ENCODE data around the gene ULBP3. TPM values are rescaled to one million over a fixed set of nuclear protein-coding genes. Genes with fewer than 3 reads are reported as not detected.

Gene ULBP3
- total and polyA plus RNA-seq, 2 of the 13 experiments (the other 11 are each of a cell fraction or from before 2014, with no cell fraction given) = 0.42 to 0.48 TPM

DNA sequence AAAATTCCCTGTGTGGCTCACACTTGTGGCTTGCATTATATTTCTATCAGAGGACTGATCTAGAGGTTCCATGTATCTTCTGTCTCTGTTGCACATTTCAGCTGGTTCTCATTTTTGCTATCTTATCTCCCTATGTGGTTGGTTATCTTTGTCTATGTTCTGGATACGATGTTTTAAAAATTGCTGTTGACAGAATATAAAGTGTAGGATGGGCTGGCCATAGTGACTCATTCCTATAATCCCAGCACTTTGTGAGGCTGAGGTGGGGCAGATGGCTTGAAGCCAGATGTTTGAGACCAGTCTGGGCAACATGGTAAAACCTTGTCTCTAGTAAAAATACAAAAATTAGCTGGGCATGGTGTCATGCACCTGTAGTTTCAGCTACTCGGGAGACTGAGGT lies 9.9 kb upstream of the ULBP3 start (continued):
- TF ChIP-seq SALL1 (CRISPR knock-in tag; IDR thresholded peaks at IDR 0.05) = no peak

DNA sequence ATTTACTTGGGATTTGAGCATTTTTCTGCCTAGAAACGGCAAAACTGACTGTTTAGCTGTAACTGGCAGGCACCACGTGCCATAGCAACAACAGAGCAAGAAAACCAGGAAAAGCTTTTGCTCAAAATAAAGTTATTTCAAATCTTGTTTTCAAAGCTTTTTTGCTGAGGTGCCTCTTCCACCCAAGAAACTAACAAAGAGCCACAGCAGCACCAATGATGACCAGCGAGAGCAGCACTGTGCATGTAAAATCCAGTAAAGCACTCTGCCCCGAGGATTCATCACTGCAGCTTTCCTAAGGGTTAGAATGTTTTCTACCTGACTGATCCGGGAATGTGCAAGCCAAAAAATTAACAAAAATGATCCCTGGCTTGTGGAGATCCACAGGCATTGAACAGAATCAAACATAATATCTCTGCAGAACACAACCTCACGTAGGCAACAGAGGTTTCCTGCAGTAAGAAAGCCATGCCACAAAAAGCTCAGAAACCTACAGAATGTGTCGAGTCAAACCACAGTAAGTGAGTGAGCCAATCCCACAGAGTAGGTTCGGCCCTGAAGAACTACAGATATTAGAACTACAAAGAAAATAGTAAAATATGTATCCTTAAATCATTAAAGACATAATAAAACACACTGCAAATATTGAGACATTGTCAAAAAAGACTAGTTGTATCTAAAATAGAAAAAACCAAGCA lies 7.4 kb upstream of the ULBP3 start:
- POLR2A ChIA-PET = no interaction called here

DNA sequence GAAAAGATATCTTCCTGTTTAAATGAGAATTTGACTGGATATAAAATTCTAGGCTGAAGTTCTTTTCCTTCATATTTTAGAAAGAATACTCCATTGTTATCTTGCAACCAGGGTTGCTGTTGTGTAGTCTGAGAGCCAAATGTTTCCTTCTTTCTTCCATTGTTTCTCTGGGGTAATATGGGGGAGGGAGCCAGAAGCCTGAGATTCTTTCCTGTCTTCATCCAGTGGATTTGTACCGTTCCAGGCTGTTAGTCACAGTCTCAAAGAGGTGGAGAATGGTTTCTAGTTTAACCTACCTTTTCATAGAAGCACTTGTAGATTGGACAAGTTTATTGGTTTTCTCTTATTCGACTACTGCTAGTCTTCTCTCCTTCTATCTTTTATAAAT lies 6.1 kb upstream of the ULBP3 start:
- intact Hi-C loops (cut with micrococcal nuclease; ENCODE audit: unreplicated experiment) (no loop called here), in situ Hi-C loops (cut with HindIII; ENCODE audit: extremely low pct_ligation_motif_present, low pct_unique_long_range_greater_than_20kb) (no loop called here)
- no peaks in the 10 kb centered on the region for H3K36me3 ChIP-seq (replicated peaks in 1 of 2; ENCODE audit: control insufficient read depth in 1 of 2, insufficient read depth in 2 of 2, low read length in 2 of 2)
- no peak overlapping the region for H2AFZ ChIP-seq (ENCODE audit: low read length)
- BruUV-seq (replicated peaks) = no TSS peak
- POLR2A ChIA-PET = no interaction called here
- H3K4me2 ChIP-seq (ENCODE audit: low read depth, low read length) = no peak overlapping the region
- H3K27me3 ChIP-seq (ENCODE audit: control insufficient read depth in 1 of 2, insufficient read depth in 2 of 2, low read length in 2 of 2) = 0 out of 5 replicates have a peak, but pooled peaks cover 0 to 2% of the 10 kb centered on the region in 2 experiments
- no peak overlapping the region for H3K27ac ChIP-seq (ENCODE audit: extremely low read length, insufficient read depth, low read length)
- CTCF ChIA-PET (ENCODE audit: low intra/inter-chr PET ratio, low total read pairs) = no interaction called here
- FAIRE-seq (no peak), ATAC-seq (no peak), DNase-seq (ENCODE audit: low spot score) (no peak)
- H3K9ac ChIP-seq (ENCODE audit: insufficient read depth, low read depth, low read length) = no peak overlapping the region
- H3K4me1 ChIP-seq (ENCODE audit: insufficient read depth, low read length) = no peaks in the 10 kb centered on the region
- TF ChIP-seq SNRNP70 (IDR thresholded peaks at IDR 0.05; ENCODE audit: low read depth, low read length) (no peak), ZNF44 (CRISPR knock-in tag; IDR thresholded peaks at IDR 0.05) (no peak), SAFB2 (CRISPR knock-in tag; IDR thresholded peaks at IDR 0.05; ENCODE audit: borderline replicate concordance, low read depth) (no peak), PHF21A (CRISPR knock-in tag; IDR thresholded peaks at IDR 0.05) (no peak), ZNF138 (CRISPR knock-in tag; IDR thresholded peaks at IDR 0.05; ENCODE audit: low read depth) (no peak)
- TF ChIP-seq, protein P1, sequence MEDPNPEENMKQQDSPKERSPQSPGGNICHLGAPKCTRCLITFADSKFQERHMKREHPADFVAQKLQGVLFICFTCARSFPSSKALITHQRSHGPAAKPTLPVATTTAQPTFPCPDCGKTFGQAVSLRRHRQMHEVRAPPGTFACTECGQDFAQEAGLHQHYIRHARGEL (CRISPR knock-in tag; IDR thresholded peaks at IDR 0.05) = no peak
- H3K9me3 ChIP-seq (ENCODE audit: low read length) = no peaks in the 10 kb centered on the region
- WGBS (ENCODE audit: low lambda C conversion rate) = 2% methylated on average over 2 of the region's 2 CpGs
- no peaks in the 10 kb centered on the region; the same call in 1 of the 2 replicates for H4K20me1 ChIP-seq (ENCODE audit: insufficient read depth, low read length)
- H3K79me2 ChIP-seq (ENCODE audit: insufficient read depth, low read length) = no peaks in the 10 kb centered on the region
- H3K4me3 ChIP-seq (replicated peaks in 1 of 3; ENCODE audit: insufficient read depth in 1 of 3, low read depth in 2 of 3, low read length in 3 of 3) = no peak overlapping the region

More for the DNA sequence above, 7.4 kb upstream of the ULBP3 start:
- Histone ChIP-seq H4K20me1 (ENCODE audit: insufficient read depth, low read length) (no peaks in the 10 kb centered on the region), H3K4me2 (ENCODE audit: low read depth, low read length) (no peak overlapping the region), H3K4me1 (ENCODE audit: insufficient read depth, low read length) (no peaks in the 10 kb centered on the region), H3K27me3 (ENCODE audit: control insufficient read depth in 1 of 2, insufficient read depth in 2 of 2, low read length in 2 of 2) (0 out of 5 replicates have a peak, but pooled peaks cover 0 to 2% of the 10 kb centered on the region in 2 experiments), H3K9me3 (ENCODE audit: low read length) (no peaks in the 10 kb centered on the region), H3K9ac (ENCODE audit: insufficient read depth, low read depth, low read length) (no peak overlapping the region), H2AFZ (ENCODE audit: low read length) (no peak overlapping the region), H3K4me3 (replicated peaks in 1 of 3; ENCODE audit: insufficient read depth in 1 of 3, low read depth in 2 of 3, low read length in 3 of 3) (no peak overlapping the region), H3K79me2 (ENCODE audit: insufficient read depth, low read length) (no peaks in the 10 kb centered on the region), H3K27ac (ENCODE audit: extremely low read length, insufficient read depth, low read length) (no peak overlapping the region), H3K36me3 (replicated peaks in 1 of 2; ENCODE audit: control insufficient read depth in 1 of 2, insufficient read depth in 2 of 2, low read length in 2 of 2) (no peaks in the 10 kb centered on the region)
- CTCF ChIA-PET (ENCODE audit: low intra/inter-chr PET ratio, low total read pairs) = no interaction called here
- FAIRE-seq (no peak), ATAC-seq (no peak), DNase-seq (ENCODE audit: low spot score) (no peak)
- intact Hi-C loops (cut with micrococcal nuclease; ENCODE audit: unreplicated experiment) (no loop called here), in situ Hi-C loops (cut with HindIII; ENCODE audit: extremely low pct_ligation_motif_present, low pct_unique_long_range_greater_than_20kb) (no loop called here)
- WGBS (ENCODE audit: low lambda C conversion rate) = 7% methylated on average over 8 of the region's 8 CpGs
- no TSS peak for BruUV-seq (replicated peaks)
- TF ChIP-seq ATM (IDR thresholded peaks at IDR 0.05; ENCODE audit: borderline replicate concordance) = no peak
- no peak for TF ChIP-seq CBFB (CRISPR knock-in tag; IDR thresholded peaks at IDR 0.05)
- no peak for TF ChIP-seq RBM39 (IDR thresholded peaks at IDR 0.05; ENCODE audit: low read depth, low read length, poor library complexity, severe bottlenecking)
- TF ChIP-seq ZNF616 (CRISPR knock-in tag; IDR thresholded peaks at IDR 0.05; ENCODE audit: low read depth) = no peak
- TF ChIP-seq ZNF772 (CRISPR knock-in tag; IDR thresholded peaks at IDR 0.05) = no peak
- no peak for TF ChIP-seq MIXL1 (CRISPR knock-in tag; IDR thresholded peaks at IDR 0.05)
- TF ChIP-seq NR2C2 (CRISPR knock-in tag; IDR thresholded peaks at IDR 0.05; ENCODE audit: borderline replicate concordance) = no peak
